ENCODE measurements around the gene SMIM41.

- TF ChIP-seq, protein P1, sequence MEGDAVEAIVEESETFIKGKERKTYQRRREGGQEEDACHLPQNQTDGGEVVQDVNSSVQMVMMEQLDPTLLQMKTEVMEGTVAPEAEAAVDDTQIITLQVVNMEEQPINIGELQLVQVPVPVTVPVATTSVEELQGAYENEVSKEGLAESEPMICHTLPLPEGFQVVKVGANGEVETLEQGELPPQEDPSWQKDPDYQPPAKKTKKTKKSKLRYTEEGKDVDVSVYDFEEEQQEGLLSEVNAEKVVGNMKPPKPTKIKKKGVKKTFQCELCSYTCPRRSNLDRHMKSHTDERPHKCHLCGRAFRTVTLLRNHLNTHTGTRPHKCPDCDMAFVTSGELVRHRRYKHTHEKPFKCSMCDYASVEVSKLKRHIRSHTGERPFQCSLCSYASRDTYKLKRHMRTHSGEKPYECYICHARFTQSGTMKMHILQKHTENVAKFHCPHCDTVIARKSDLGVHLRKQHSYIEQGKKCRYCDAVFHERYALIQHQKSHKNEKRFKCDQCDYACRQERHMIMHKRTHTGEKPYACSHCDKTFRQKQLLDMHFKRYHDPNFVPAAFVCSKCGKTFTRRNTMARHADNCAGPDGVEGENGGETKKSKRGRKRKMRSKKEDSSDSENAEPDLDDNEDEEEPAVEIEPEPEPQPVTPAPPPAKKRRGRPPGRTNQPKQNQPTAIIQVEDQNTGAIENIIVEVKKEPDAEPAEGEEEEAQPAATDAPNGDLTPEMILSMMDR (conservative IDR thresholded peaks at IDR 0.05 in 1 of 2, IDR thresholded peaks at IDR 0.05 in 1 of 2; ENCODE audit: low read depth in 1 of 2, low read length in 2 of 2) = no peak
- TF ChIP-seq EZH2 (IDR thresholded peaks at IDR 0.05; ENCODE audit: low read length, missing control alignments) = no peak
These were observed 10.8 kb downstream of the SMIM41 start for GRCh38 chr12:52090291-52090690.
